COLO829 (cell line): ENCODE results near the gene IL21R.

Source experiments
- DNase-seq: peaks from one replicate; pipeline ENCODE4 v3.0.0; 2012; ENCODE audit warnings: low spot score

The IL21R gene

GRCh38 chr16:27489421-27489820, 87.4 kb downstream of the IL21R start:
- DNase-seq = no peak

GRCh38 chr16:27489906-27490305, 87.9 kb downstream of the IL21R start:
- DNase-seq = no peak

GRCh38 chr16:27491894-27492587, 90.1 kb downstream of the IL21R start:
- no peak for DNase-seq

GRCh38 chr16:27492588-27492979, 90.6 kb downstream of the IL21R start:
- DNase-seq = no peak

GRCh38 chr16:27495191-27495590, 93.2 kb downstream of the IL21R start:
- DNase-seq = no peak

- no peak for DNase-seq
Observed at GRCh38 chr16:27498031-27498825, 96.3 kb downstream of the IL21R start.

GRCh38 chr16:27498916-27499658, 97.1 kb downstream of the IL21R start:
- DNase-seq = no peak

GRCh38 chr16:27499659-27500055, 97.7 kb downstream of the IL21R start:
- no peak for DNase-seq

GRCh38 chr16:27500801-27501200, 98.8 kb downstream of the IL21R start:
- no peak for DNase-seq
